HG03575 (cell line): ENCODE data around the gene KHDC1L.
"Not testable (repeated sequence)": the region's sequence is repeated elsewhere in the genome, so short reads cannot be mapped to it uniquely, and the experiment has no call there.

Experiments
- ATAC-seq: cut with Tn5 transposase; IDR thresholded peaks from one replicate; pipeline ENCODE4 v1.9.1; 2021; ENCODE audit not compliant: unreplicated experiment, insufficient number of reproducible peaks, low FRiP score; ENCODE audit errors: extremely low read depth

Gene KHDC1L

GRCh38 chr6:73216859-73217258, 8.4 kb downstream of the KHDC1L start:
- no peak for ATAC-seq

- ATAC-seq: no peak
These were observed 16.2 kb downstream of the KHDC1L start for GRCh38 chr6:73209117-73209516.

GRCh38 chr6:73207221-73207837, 18.0 kb downstream of the KHDC1L start:
- ATAC-seq: no peak

GRCh38 chr6:73204252-73204651, 21.0 kb downstream of the KHDC1L start:
- ATAC-seq: no peak

GRCh38 chr6:73203098-73203497, 22.2 kb downstream of the KHDC1L start:
- no peak for ATAC-seq

- no peak for ATAC-seq
These were observed 24.6 kb downstream of the KHDC1L start for GRCh38 chr6:73200735-73201134.

- ATAC-seq: no peak
These were observed 25.0 kb downstream of the KHDC1L start for GRCh38 chr6:73200247-73200646.

GRCh38 chr6:73194744-73195143, 30.6 kb downstream of the KHDC1L start:
- ATAC-seq: no peak

- not testable (repeated sequence) for ATAC-seq
These were observed 32.0 kb downstream of the KHDC1L start for GRCh38 chr6:73193302-73193701.

- ATAC-seq: no peak
These were observed 43.2 kb downstream of the KHDC1L start for GRCh38 chr6:73182021-73182607.

GRCh38 chr6:73180763-73181619, 44.3 kb downstream of the KHDC1L start:
- peak; percentile 83 for ATAC-seq

- no peak for ATAC-seq
These were observed 45.1 kb downstream of the KHDC1L start for GRCh38 chr6:73180076-73180738.

GRCh38 chr6:73177221-73177944, 47.9 kb downstream of the KHDC1L start:
- peak; percentile 31 for ATAC-seq

- ATAC-seq: no peak
These were observed 49.2 kb downstream of the KHDC1L start for GRCh38 chr6:73176057-73176456.

GRCh38 chr6:73174646-73175045, 50.6 kb downstream of the KHDC1L start:
- no peak for ATAC-seq
